Upper lobe of right lung (tissue), 1 donor: Measurements from ENCODE around the gene TRHDE. TPM values are rescaled to one million over a fixed set of nuclear protein-coding genes. Genes with fewer than 3 reads are reported as not detected.
A peak's percentile ranks its signal among the peaks of the same experiment; 100 is the strongest.

Source experiments
- ATAC-seq: fragments of 200-7000 bp; cut with Tn5 transposase; one replicate; pipeline ENCODE4 v1.9.1; 2020; ENCODE audit warnings: mild to moderate bottlenecking, moderate library complexity
- DNase-seq: peaks from one replicate; pipeline ENCODE4 v3.0.0-alpha.2; 2020
- H3K27ac ChIP-seq: fragments of 200-600 bp; one replicate; pipeline ENCODE4 v1.8.0; 2022
- H3K27me3 ChIP-seq: fragments of 200-600 bp; one replicate; pipeline ENCODE4 v1.8.0; 2022; ENCODE audit warnings: mild to moderate bottlenecking
- H3K36me3 ChIP-seq: fragments of 200-600 bp; one replicate; pipeline ENCODE4 v1.8.0; 2022
- H3K4me1 ChIP-seq: fragments of 200-600 bp; one replicate; pipeline ENCODE4 v1.8.0; 2022
- H3K4me3 ChIP-seq: fragments of 200-600 bp; one replicate; pipeline ENCODE4 v1.8.0; 2022; ENCODE audit warnings: mild to moderate bottlenecking
- H3K9me3 ChIP-seq: fragments of 200-600 bp; one replicate; pipeline ENCODE4 v1.8.0; 2022
- CTCF ChIP-seq: fragments of 200-600 bp; IDR thresholded peaks from one replicate; pipeline ENCODE4 v1.8.0; 2022; ENCODE audit warnings: antibody characterized with exemption
- intact Hi-C: fragments of 100-400 bp; cut with DNase I; formaldehyde crosslinking; loops from one replicate; pipeline ENCODE4 v1.11.0; 2022
- total RNA-seq: library from RNA; stranded (reverse); fragmentation: NEBNext Ultra II Directional; extraction: Animal tissue kit (Norgen Biotek cat#: 25700); gene quantifications from one replicate; pipeline ENCODE4 v1.2.1, GENCODE V29; 2021
- donor health status: DM: no; HTN: yes; CAD: no; lungs with severe emphysema.

Gene TRHDE
- total RNA-seq, 1 donor from 2014 or later: 7.3 TPM

- no peak for ATAC-seq
- Histone ChIP-seq H3K36me3 (no peaks in the 10 kb centered on the region), H3K27me3 (no peaks in the 10 kb centered on the region), H3K9me3 (no peaks in the 10 kb centered on the region), H3K4me3 (no peak overlapping the region), H3K4me1 (no peaks in the 10 kb centered on the region), H3K27ac (no peak overlapping the region)
- no peak for TF ChIP-seq CTCF
- intact Hi-C loops: no loop called here
- DNase-seq: no peak
These were observed 277.0 kb downstream of the TRHDE start for GRCh38 chr12:72549184-72549583.

- TF ChIP-seq CTCF: no peak
- Histone ChIP-seq H3K27me3 (no peaks in the 10 kb centered on the region), H3K36me3 (no peaks in the 10 kb centered on the region), H3K9me3 (no peaks in the 10 kb centered on the region), H3K4me3 (no peak overlapping the region), H3K27ac (no peak overlapping the region), H3K4me1 (no peaks in the 10 kb centered on the region)
- intact Hi-C loops: no loop called here
- DNase-seq: no peak
- ATAC-seq: no peak
These were observed 288.0 kb downstream of the TRHDE start for GRCh38 chr12:72560003-72560769.

- DNase-seq: no peak
- peak; percentile 39 for TF ChIP-seq CTCF
- no peak overlapping the region for H3K27ac ChIP-seq
- H3K27me3 ChIP-seq: no peaks in the 10 kb centered on the region
- H3K4me1 ChIP-seq: no peaks in the 10 kb centered on the region
- no peak overlapping the region for H3K4me3 ChIP-seq
- peak; percentile 80 for ATAC-seq
- no peaks in the 10 kb centered on the region for H3K9me3 ChIP-seq
- no peaks in the 10 kb centered on the region for H3K36me3 ChIP-seq
- intact Hi-C loops: no loop called here
These were observed 298.4 kb downstream of the TRHDE start for GRCh38 chr12:72570601-72571000.

GRCh38 chr12:72574138-72574537, 302.0 kb downstream of the TRHDE start:
- no peak for DNase-seq
- TF ChIP-seq CTCF: no peak
- no peaks in the 10 kb centered on the region for H3K9me3 ChIP-seq
- H3K27ac ChIP-seq: no peak overlapping the region
- no peak for ATAC-seq
- intact Hi-C loops: no loop called here
- no peaks in the 10 kb centered on the region for H3K36me3 ChIP-seq
- no peaks in the 10 kb centered on the region for H3K4me1 ChIP-seq
- H3K4me3 ChIP-seq: no peak overlapping the region
- no peaks in the 10 kb centered on the region for H3K27me3 ChIP-seq

- TF ChIP-seq CTCF: no peak
- no peaks in the 10 kb centered on the region for H3K27me3 ChIP-seq
These were observed 306.2 kb downstream of the TRHDE start for GRCh38 chr12:72578327-72578726.

More at GRCh38 chr12:72578327-72578726, 306.2 kb downstream of the TRHDE start:
- intact Hi-C loops: no loop called here
- Histone ChIP-seq H3K27ac (no peak overlapping the region), H3K9me3 (no peaks in the 10 kb centered on the region), H3K36me3 (no peaks in the 10 kb centered on the region), H3K4me1 (no peaks in the 10 kb centered on the region), H3K4me3 (no peak overlapping the region)
- ATAC-seq (no peak), DNase-seq (no peak)
